ENCODE measurements around the gene ZNF765. TPM values are rescaled to one million over a fixed set of nuclear protein-coding genes. Genes with fewer than 3 reads are reported as not detected.

ZNF765 gene
- polyA plus RNA-seq, 1 donor from 2014 or later: 8.7 TPM

GRCh38 chr19:53388168-53388567 lies 6.8 kb upstream of the ZNF765 start:
- Histone ChIP-seq H3F3A (ENCODE audit: insufficient read depth, low read length, poor library complexity, severe bottlenecking) (no peaks in the 10 kb centered on the region), H3K36me3 (ENCODE audit: insufficient read depth, low read length) (no peaks in the 10 kb centered on the region), H3K9me2 (ENCODE audit: insufficient read depth, low read length) (no peaks in the 10 kb centered on the region), H3K4me2 (ENCODE audit: low read length) (no peak overlapping the region), H4K20me1 (ENCODE audit: insufficient read depth) (no peaks in the 10 kb centered on the region), H3K9ac (ENCODE audit: low read length) (no peak overlapping the region), H3K27me3 (ENCODE audit: insufficient read depth, low read depth, low read length) (no peaks in the 10 kb centered on the region), H3K9me3 (ENCODE audit: low read length) (no peaks in the 10 kb centered on the region), H3K4me3 (ENCODE audit: low read length) (no peak overlapping the region), H3K79me2 (replicated peaks; ENCODE audit: insufficient read depth, low read length) (no peaks in the 10 kb centered on the region), H2AFZ (ENCODE audit: low read depth, low read length) (no peak overlapping the region), H3K27ac (ENCODE audit: low read length) (no peak overlapping the region)
- TF ChIP-seq RAD21 (conservative IDR thresholded peaks at IDR 0.05) (no peak), EZH2 (IDR thresholded peaks at IDR 0.05; ENCODE audit: borderline replicate concordance, insufficient read depth, low read length, poor library complexity, severe bottlenecking) (no peak), TAF1 (IDR thresholded peaks at IDR 0.05; ENCODE audit: low read depth) (no peak), CTCF (IDR thresholded peaks at IDR 0.05; ENCODE audit: poor library complexity, severe bottlenecking) (no peak), REST (IDR thresholded peaks at IDR 0.05; ENCODE audit: borderline replicate concordance) (no peak), POLR2AphosphoS5 (IDR thresholded peaks at IDR 0.05) (no peak), EP300 (conservative IDR thresholded peaks at IDR 0.05; ENCODE audit: poor library complexity, severe bottlenecking) (no peak), SMC3 (conservative IDR thresholded peaks at IDR 0.05; ENCODE audit: poor library complexity) (no peak), MXI1 (conservative IDR thresholded peaks at IDR 0.05; ENCODE audit: poor library complexity, severe bottlenecking) (no peak)

GRCh38 chr19:53388904-53389303 lies 6.0 kb upstream of the ZNF765 start:
- H3K9me2 ChIP-seq (ENCODE audit: insufficient read depth, low read length): no peaks in the 10 kb centered on the region
- TF ChIP-seq EP300 (conservative IDR thresholded peaks at IDR 0.05; ENCODE audit: poor library complexity, severe bottlenecking) (no peak), POLR2AphosphoS5 (IDR thresholded peaks at IDR 0.05) (no peak), REST (IDR thresholded peaks at IDR 0.05; ENCODE audit: borderline replicate concordance) (no peak), MXI1 (conservative IDR thresholded peaks at IDR 0.05; ENCODE audit: poor library complexity, severe bottlenecking) (no peak), TAF1 (IDR thresholded peaks at IDR 0.05; ENCODE audit: low read depth) (no peak), EZH2 (IDR thresholded peaks at IDR 0.05; ENCODE audit: borderline replicate concordance, insufficient read depth, low read length, poor library complexity, severe bottlenecking) (no peak), SMC3 (conservative IDR thresholded peaks at IDR 0.05; ENCODE audit: poor library complexity) (no peak), CTCF (IDR thresholded peaks at IDR 0.05; ENCODE audit: poor library complexity, severe bottlenecking) (no peak), RAD21 (conservative IDR thresholded peaks at IDR 0.05) (no peak)
- H2AFZ ChIP-seq (ENCODE audit: low read depth, low read length): no peak overlapping the region
- no peaks in the 10 kb centered on the region for H3F3A ChIP-seq (ENCODE audit: insufficient read depth, low read length, poor library complexity, severe bottlenecking)
- H3K9me3 ChIP-seq (ENCODE audit: low read length): no peaks in the 10 kb centered on the region
- H3K27me3 ChIP-seq (ENCODE audit: insufficient read depth, low read depth, low read length): no peaks in the 10 kb centered on the region
- H3K4me3 ChIP-seq (ENCODE audit: low read length): no peak overlapping the region
- H3K36me3 ChIP-seq (ENCODE audit: insufficient read depth, low read length): no peaks in the 10 kb centered on the region
- H3K79me2 ChIP-seq (replicated peaks; ENCODE audit: insufficient read depth, low read length): no peaks in the 10 kb centered on the region
- no peak overlapping the region for H3K4me2 ChIP-seq (ENCODE audit: low read length)
- no peaks in the 10 kb centered on the region for H4K20me1 ChIP-seq (ENCODE audit: insufficient read depth)
- no peak overlapping the region for H3K9ac ChIP-seq (ENCODE audit: low read length)
- no peak overlapping the region for H3K27ac ChIP-seq (ENCODE audit: low read length)

Data from neural cell (in vitro differentiated cells).